MCF 10A (cell line): ENCODE measurements around the gene MKNK2. TPM values are rescaled to one million over a fixed set of nuclear protein-coding genes. Genes with fewer than 3 reads are reported as not detected.
A peak's percentile ranks its signal among the peaks of the same experiment; 100 is the strongest.

Experiments
- BruUV-seq: library from RNA; stranded (reverse); fragments of 400-500 nt; replicated peaks from 2 replicates; lab custom pipeline; 2021; lab: Mats Ljungman, UMichigan
- CTCF ChIA-PET: fragments of 300-600 bp; sonication (Branson Sonifier 250); formaldehyde crosslinking; extraction: SDS; loops from one replicate; lab custom pipeline; 2021; ENCODE audit warnings: antibody characterized with exemption, inconsistent platforms; lab: Yijun Ruan, JAX
- POLR2A ChIA-PET: fragments of 300-600, 350-650 bp; sonication (Branson Sonifier 250); formaldehyde crosslinking; extraction: SDS; loops from one replicate; lab custom pipeline; 2020; ENCODE audit warnings: antibody characterized with exemption, inconsistent platforms; lab: Yijun Ruan, JAX
- DNase-seq: peaks from one replicate; pipeline ENCODE4 v3.0.0-alpha.2; 2018; ENCODE audit not compliant: unreplicated experiment
- H3K27ac Mint-ChIP-seq: one replicate; pipeline ENCODE4 v1.8.0; 2022; ENCODE audit warnings: mild to moderate bottlenecking, low read depth, mixed read lengths; ENCODE audit not compliant: unreplicated experiment
- H3K27me3 Mint-ChIP-seq: one replicate; pipeline ENCODE4 v1.8.0; 2022; ENCODE audit warnings: mixed read lengths; ENCODE audit not compliant: insufficient read depth, unreplicated experiment
- H3K36me3 Mint-ChIP-seq: one replicate; pipeline ENCODE4 v1.8.0; 2022; ENCODE audit warnings: mild to moderate bottlenecking, moderate library complexity, mixed read lengths; ENCODE audit not compliant: insufficient read depth, unreplicated experiment
- H3K4me1 Mint-ChIP-seq: one replicate; pipeline ENCODE4 v1.8.0; 2022; ENCODE audit warnings: mixed read lengths; ENCODE audit not compliant: insufficient read depth, unreplicated experiment
- H3K4me3 Mint-ChIP-seq: one replicate; pipeline ENCODE4 v1.8.0; 2022; ENCODE audit warnings: mild to moderate bottlenecking, moderate library complexity, mixed read lengths; ENCODE audit not compliant: unreplicated experiment
- H3K9me3 Mint-ChIP-seq: one replicate; pipeline ENCODE4 v1.8.0; 2022; ENCODE audit warnings: mixed read lengths; ENCODE audit not compliant: unreplicated experiment
- intact Hi-C: fragments of 100-400 bp; cut with micrococcal nuclease; formaldehyde crosslinking; loops from 2 replicates; pipeline ENCODE4 v1.14.1; 2022
- total RNA-seq: library from RNA; stranded (reverse); gene quantifications from 2 replicates; pipeline ENCODE4 v1.2.3, GENCODE V29; 2022
- TF ChIP-seq, protein P1 (sequence below): fragments of 200-600 bp; IDR thresholded peaks from one replicate; pipeline ENCODE4 v1.8.0; 2022; ENCODE audit warnings: antibody characterized with exemption, mild to moderate bottlenecking; ENCODE audit not compliant: unreplicated experiment

MKNK2 gene
- total RNA-seq, 1 experiment from 2014 or later, result 146 TPM

DNA sequence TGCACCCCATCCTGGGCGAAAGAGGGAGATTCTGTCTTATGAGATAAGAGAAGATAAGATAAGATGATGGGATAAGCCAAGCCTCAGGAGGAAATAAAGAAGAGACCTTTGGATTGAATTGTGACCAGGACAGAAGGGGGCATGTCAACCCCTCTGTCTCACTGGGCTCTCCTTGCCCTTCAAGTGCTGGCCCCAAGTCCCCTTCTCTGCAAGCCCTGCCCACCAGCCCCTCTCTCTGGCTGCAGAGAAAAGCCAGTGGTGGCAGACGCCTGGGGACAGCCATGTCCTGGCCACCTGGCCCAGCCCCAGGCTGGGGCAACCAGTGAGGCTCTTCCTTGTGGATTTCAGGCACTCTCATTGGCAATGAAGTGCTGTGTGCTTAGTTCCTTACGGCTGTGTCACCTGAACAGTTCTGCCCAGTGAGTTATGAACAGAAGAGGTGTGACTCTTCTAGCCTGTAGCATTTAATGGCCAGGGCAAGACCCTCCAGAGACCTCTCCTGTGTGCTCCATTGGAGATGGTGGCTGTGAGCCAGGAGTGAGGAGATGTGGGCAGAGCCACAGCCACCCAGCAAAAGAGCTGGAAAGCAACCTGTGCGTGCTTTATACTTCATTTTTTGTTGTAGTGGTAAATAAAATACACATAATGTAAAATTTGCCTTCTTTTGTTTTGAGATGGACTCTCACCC lies 29.4 kb downstream of the MKNK2 start:
- TF ChIP-seq, protein P1, sequence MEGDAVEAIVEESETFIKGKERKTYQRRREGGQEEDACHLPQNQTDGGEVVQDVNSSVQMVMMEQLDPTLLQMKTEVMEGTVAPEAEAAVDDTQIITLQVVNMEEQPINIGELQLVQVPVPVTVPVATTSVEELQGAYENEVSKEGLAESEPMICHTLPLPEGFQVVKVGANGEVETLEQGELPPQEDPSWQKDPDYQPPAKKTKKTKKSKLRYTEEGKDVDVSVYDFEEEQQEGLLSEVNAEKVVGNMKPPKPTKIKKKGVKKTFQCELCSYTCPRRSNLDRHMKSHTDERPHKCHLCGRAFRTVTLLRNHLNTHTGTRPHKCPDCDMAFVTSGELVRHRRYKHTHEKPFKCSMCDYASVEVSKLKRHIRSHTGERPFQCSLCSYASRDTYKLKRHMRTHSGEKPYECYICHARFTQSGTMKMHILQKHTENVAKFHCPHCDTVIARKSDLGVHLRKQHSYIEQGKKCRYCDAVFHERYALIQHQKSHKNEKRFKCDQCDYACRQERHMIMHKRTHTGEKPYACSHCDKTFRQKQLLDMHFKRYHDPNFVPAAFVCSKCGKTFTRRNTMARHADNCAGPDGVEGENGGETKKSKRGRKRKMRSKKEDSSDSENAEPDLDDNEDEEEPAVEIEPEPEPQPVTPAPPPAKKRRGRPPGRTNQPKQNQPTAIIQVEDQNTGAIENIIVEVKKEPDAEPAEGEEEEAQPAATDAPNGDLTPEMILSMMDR, result no peak
- H3K4me3 Mint-ChIP-seq, result no peak overlapping the region
- no TSS peak for BruUV-seq
- H3K36me3 Mint-ChIP-seq, result no peaks in the 10 kb centered on the region
- H3K9me3 Mint-ChIP-seq, result no peaks in the 10 kb centered on the region
- POLR2A ChIA-PET, result interaction anchor here (0.7 to 3.5 kb wide), 3 partner anchors 10 to 176 kb away, joined by 3 to 15 read pairs (median 3); no protein-coding TSS in a partner anchor
- DNase-seq, result no peak
- H3K27me3 Mint-ChIP-seq, result no peaks in the 10 kb centered on the region
- intact Hi-C loops, result no loop called here
- no peak overlapping the region for H3K27ac Mint-ChIP-seq
- CTCF ChIA-PET, result interaction anchor here (0.6 to 1.7 kb wide), 6 partner anchors 28 to 98 kb away, joined by 3 to 5 read pairs (median 4); no protein-coding TSS in a partner anchor
- peaks cover 6% of the 10 kb centered on the region for H3K4me1 Mint-ChIP-seq

GRCh38 chr19:2018752-2019151 lies 32.3 kb downstream of the MKNK2 start:
- TF ChIP-seq, protein P1, result no peak
- no peaks in the 10 kb centered on the region for H3K36me3 Mint-ChIP-seq
- H3K4me3 Mint-ChIP-seq, result no peak overlapping the region
- ChIA-PET CTCF (interaction anchor here (0.6 to 2.5 kb wide), 17 partner anchors 10 to 158 kb away, joined by 3 to 17 read pairs (median 5); no protein-coding TSS in a partner anchor), POLR2A (interaction anchor here (1.8 kb wide), 1 partner anchor 24 kb away, joined by 4 read pairs; no protein-coding TSS in a partner anchor)
- no peaks in the 10 kb centered on the region for H3K9me3 Mint-ChIP-seq
- H3K27ac Mint-ChIP-seq, result no peak overlapping the region
- H3K27me3 Mint-ChIP-seq, result no peaks in the 10 kb centered on the region
- peaks cover 10% of the 10 kb centered on the region for H3K4me1 Mint-ChIP-seq
- no TSS peak for BruUV-seq
- intact Hi-C loops, result loop anchor here (1.0 to 5.0 kb wide), 5 partner anchors 24 to 134 kb away; partner anchors contain the start of gene AP3D1
- no peak for DNase-seq

- intact Hi-C loops, result loop anchor here (5.0 kb wide), 1 partner anchor 136 kb away; the partner anchor contains the start of gene AP3D1
- Mint-ChIP-seq H3K9me3 (no peaks in the 10 kb centered on the region), H3K27ac (no peak overlapping the region), H3K4me1 (peaks cover 20% of the 10 kb centered on the region), H3K4me3 (peak overlapping the region; percentile 63), H3K27me3 (no peaks in the 10 kb centered on the region), H3K36me3 (peaks cover 1% of the 10 kb centered on the region)
- no TSS peak for BruUV-seq
- peak; percentile 90 for DNase-seq
- TF ChIP-seq, protein P1, result no peak
- POLR2A ChIA-PET, result interaction anchor here (0.6 to 1.4 kb wide), 10 partner anchors 20 to 369 kb away, joined by 3 to 4 read pairs (median 3); no protein-coding TSS in a partner anchor
- CTCF ChIA-PET, result interaction anchor here (0.6 to 1.4 kb wide), 7 partner anchors 16 to 86 kb away, joined by 3 to 6 read pairs (median 4); no protein-coding TSS in a partner anchor
These were observed 34.8 kb downstream of the MKNK2 start for GRCh38 chr19:2016041-2016807.
